Activated gamma-delta T cell treated with anti-CD3 and anti-CD28 coated beads, Interleukin-2, amount 50 U/mL, for 16 hours (primary cell): ENCODE results near the gene STK32C.

Experiments
- DNase-seq: peaks from one replicate; pipeline ENCODE4 v3.0.0-alpha.2; 2020; ENCODE audit warnings: low read depth

STK32C gene

DNA sequence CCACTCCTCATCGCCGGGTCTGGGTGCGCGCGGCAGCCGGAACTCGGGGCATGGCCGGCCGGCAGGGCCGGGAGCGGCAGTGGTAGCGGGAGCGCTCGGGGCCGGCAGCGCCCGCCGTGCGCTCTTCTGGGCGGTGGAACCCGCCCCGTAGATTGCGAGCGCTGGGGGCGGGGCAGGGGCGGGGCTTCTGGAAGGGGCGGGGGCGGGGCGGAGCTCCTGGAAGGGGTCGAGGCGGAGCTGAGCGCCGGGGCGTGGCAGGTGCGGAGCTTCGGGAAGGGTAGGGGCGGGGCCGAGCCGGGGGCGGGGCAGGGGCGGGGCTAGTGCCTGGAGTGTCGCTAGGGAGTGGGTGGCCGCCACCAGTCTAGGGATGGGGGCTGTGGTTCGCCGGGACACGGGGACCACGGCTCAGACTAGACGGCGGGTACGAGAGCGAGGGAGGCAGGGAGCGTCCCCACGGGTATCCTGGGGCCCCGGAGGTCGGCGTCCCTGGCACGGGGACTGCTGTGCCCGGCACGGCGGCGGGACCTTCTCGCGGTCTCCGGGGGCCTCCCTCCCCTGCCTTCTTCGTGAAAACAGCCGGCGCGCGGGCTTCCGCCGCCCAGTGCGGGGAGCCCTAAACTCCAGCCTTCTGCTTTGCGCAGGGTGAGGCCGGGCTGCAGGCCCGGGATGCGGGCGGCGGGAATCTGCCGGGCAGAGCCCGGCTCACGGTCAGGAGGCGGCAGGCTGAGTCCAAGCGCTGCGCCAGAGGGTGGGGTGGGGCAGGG lies at the start of gene STK32C:
Gene STK32C (minus strand): TSS at position 128 of the 764 bp plus-strand sequence. CDS start 117 bp downstream, at position 11.
- DNase-seq, result peak; percentile 83

DNA sequence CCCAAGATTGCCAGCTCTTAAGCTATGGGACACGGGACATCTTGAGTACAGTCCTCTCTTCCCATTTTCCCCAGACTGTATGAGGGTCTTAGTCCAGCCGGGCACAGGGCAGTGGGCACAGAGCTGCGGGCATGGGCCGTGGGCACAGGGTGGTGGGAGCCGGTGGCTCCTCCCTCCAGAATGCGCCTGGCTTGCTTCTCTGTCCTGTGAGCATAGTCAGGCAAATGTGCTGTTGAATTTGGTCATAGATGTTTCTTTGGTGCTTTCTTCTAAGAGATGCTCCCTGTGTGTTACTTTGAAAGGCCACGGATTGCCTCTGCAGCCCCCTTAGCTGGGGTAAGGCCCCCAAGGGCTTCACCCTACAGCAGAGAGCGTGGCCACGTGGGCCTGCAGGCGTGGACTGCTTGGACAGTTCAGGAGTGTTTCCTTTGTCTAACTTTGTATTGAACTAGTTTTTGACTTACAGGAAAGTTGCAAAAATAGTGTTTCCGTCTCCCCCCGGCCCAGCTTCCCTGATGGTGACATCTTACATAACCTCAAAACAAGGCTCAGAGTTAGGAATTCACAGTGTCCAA lies 49.0 kb upstream of the STK32C start:
- DNase-seq, result no peak

GRCh38 chr10:132355754-132356153 lies 48.0 kb upstream of the STK32C start:
- no peak for DNase-seq

- DNase-seq, result no peak
Observed at GRCh38 chr10:132355297-132355696, 47.5 kb upstream of the STK32C start.

DNA sequence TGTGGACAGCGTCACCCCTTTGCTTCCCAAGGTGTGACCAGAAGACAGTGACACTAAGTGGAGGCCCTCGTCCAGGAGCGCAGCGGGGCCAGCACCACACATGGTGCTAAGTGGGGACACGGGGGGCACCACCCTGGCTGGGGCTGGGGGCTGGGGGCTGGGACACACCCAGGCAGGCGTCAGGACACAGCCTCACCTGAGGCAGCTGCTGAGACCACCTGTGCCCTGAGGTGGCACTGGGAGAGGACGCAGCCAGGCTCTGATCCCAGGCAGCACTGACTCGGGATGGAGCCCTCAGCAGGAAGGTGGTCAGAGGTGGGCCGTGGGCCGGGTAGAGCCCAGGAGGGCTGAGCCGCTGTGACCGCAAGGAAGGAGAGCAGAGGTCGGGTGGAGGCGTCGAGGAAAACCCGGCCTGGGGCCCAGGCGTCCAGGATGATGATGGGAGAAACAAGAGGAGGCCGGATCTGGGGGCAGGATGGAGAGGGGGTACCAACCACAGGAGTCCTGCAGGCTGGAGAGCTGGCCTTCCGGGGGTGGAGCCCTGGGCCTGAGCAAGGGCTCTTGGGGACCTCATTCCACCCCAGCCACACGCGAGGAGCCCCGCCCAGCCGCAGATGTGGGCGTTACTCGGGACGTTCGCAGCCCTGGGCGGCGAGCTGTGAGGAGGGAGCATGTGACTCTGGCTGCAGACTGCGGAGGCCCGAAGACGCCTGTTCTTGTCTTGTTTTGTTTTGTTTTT lies 46.8 kb upstream of the STK32C start:
- DNase-seq, result no peak

DNA sequence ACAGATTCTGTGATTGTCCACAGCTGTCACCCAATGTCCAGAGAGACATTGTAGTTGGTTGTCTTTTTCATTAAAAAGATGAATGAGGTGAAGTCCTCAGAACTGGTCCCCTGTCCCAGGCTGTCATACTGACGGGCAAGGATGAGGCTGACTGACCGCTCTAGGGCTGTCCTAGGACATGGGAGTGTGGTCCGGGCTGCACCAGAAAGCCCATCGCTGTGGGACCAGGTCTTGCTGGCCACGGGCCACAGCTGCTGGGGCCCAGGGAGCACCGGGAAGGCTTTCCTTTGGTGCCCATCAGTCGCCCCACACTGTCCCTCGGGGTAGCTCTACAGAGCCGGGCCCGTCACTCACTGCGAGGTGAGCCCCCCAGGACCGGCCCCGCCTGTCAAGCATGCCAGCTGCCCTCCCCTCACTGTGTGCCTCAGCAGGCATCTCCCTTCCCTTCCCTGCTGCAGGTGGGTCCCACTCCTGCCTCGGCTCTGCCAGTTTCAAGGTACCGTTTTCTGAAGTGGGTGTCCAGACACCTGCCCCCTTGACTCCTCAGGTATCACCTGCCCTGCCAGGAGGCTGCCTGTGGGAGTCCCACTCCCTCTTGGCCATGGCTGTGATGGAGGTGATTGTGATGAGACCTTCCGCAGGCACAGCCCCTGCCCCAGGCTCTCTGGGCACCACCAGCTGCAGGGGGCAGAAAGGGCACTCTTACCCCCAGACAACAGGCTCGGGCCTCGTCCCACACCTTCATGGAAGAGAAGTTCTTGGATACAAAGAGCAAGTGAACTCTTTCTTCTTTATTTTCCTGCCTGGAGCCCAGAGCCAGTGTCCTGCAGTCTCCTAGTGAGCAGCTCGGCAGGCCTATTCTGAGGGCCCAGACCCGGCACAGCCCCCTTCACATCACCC lies 46.0 kb upstream of the STK32C start:
- DNase-seq, result no peak

- DNase-seq, result peak; percentile 58
Observed at GRCh38 chr10:132352462-132353308, 44.9 kb upstream of the STK32C start.

DNA sequence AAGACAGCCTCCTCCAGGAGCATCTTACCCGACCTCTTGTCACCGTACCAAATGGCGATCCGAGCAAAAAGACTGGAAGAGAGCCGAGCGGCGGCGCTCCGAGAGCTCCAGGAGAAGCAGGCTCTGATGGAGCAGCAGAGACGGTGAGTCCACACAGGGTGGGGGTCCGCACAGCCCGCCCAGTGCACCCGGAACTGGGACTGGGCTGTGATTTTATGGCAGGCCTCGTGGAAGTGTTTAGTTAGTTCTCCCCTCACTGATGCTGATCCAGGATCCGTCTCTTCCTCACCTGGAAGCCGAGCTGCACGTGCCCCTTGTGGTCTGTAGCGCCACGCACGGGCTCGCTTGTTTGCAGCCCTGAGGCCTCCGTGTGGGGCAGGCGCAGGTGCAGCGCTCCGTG lies 43.9 kb upstream of the STK32C start:
- no peak for DNase-seq

DNA sequence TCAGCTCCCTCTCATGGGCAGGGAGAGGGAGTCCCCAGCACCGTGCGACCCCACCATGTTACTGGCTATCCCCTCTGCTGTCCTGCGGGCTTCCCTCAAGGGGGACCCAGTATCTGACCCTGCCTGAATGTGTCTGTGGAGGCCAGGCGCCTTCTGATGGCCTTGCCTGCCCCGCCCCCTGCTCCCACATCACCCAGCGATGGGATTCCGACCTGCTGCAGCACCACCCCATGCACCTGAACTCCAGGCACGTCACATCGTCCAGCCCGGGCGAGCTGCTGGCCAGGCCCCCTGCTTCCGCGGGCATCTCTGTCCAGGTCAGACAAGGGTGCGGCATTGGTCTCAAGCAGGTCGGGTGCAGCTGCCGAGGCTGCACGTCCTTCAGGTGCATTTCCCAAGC lies 43.2 kb upstream of the STK32C start:
- DNase-seq, result no peak

DNA sequence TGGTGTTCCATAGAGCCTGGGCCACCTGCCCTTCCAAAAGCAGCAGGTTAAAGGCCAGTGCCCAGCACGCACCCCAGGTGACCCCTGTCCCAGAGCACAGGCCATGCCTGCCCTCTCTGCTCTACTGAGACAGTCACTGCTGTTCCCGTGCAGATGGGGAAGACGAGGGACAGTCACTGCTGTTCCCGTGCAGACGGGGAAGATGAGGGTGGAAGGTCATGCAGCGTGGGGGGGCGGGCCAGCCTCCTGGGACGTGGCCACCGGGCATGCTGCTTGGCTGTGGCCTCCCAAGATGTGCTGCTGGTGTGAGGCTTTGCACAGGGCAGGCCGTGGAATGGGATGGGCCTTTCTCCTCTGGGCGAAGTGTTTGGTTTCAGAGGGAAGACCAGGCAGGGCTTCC lies 42.6 kb upstream of the STK32C start:
- no peak for DNase-seq

DNA sequence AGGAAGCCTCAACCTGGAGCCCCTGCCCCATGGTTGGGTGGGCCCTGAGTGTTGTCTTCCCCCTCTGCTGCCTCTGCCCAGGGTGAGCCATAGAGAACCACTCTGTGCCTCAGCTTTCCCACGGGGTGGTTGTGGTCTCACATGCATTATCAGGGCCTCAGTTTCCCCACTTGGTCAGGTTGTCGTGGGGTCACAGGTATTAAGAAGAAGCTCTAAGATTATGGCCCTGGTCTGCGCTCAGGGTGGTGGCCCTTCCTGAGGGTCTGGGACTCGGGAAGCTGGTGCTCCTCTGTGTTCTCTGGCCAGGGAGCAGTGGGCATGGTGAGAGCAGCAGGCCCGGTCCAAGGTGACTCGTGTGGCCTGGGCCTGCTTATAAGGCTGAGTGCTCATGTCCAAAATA lies 42.0 kb upstream of the STK32C start:
- no peak for DNase-seq

GRCh38 chr10:132347931-132348267 lies 40.1 kb upstream of the STK32C start:
- DNase-seq, result no peak

GRCh38 chr10:132347211-132347930 lies 39.6 kb upstream of the STK32C start:
- DNase-seq, result no peak

- DNase-seq, result no peak
Observed at GRCh38 chr10:132346806-132347205, 39.1 kb upstream of the STK32C start.

DNA sequence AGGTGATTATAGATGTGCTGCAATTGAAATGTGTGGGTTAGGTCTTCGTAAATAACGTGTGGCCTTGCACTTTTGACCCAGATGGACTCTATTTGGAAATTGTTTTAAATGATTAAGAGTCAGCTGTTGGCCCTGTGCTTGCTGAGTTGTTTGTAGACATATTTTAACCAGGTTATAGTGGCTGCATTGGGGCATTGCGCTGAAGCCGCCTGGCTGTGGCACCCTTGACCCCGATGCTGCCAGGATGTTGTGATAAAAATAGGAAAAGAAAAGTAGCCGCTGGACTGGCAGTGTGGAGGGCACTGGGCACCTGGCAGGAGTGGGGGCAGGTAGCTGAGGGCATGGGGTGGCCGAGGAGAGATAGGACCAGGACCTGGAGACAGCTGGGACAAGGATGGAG lies 37.6 kb upstream of the STK32C start:
- DNase-seq, result no peak

GRCh38 chr10:132344386-132344785 lies 36.6 kb upstream of the STK32C start:
- DNase-seq, result no peak

- no peak for DNase-seq
Observed at GRCh38 chr10:132342553-132342952, 34.8 kb upstream of the STK32C start.

DNA sequence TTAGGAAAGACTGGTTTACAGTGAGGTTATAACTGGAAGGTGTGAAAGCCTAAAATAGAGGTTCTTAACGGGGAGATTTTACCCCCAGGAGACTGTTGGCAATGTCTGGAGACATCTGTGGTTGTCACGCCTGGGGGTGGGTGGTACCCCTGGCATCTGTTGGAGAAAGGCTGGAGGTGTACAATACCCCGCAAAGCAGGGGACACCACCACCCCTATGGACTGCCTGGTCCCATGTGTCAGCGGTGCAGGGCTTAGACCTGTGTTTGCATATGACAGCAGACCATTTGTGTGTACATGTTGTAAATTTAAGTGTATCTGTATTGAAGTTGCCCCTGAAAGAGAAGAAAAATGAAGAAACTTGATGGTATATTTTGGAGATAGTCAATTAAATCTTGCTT lies 34.0 kb upstream of the STK32C start:
- no peak for DNase-seq

- no peak for DNase-seq
Observed at GRCh38 chr10:132341017-132341416, 33.3 kb upstream of the STK32C start.

- no peak for DNase-seq
Observed at GRCh38 chr10:132339276-132339675, 31.5 kb upstream of the STK32C start.

- no peak for DNase-seq
Observed at GRCh38 chr10:132338876-132339275, 31.1 kb upstream of the STK32C start.
